PC-9 (cell line): ENCODE data around the gene FAM114A1. TPM values are rescaled to one million over a fixed set of nuclear protein-coding genes. Genes with fewer than 3 reads are reported as not detected.
"Not testable (repeated sequence)": the region's sequence is repeated elsewhere in the genome, so short reads cannot be mapped to it uniquely, and the experiment has no call there.

ENCODE experiments used
- BruUV-seq: library from RNA; stranded (reverse); fragments of 400-500 nt; replicated peaks from 2 replicates; lab custom pipeline; 2021; lab: Mats Ljungman, UMichigan
- CTCF ChIA-PET: fragments of 300-600 bp; sonication (Branson Sonifier 250); formaldehyde crosslinking; loops from one replicate; lab custom pipeline; 2022; ENCODE audit warnings: antibody characterized with exemption; lab: Charles Lee
- POLR2A ChIA-PET: fragments of 300-600 bp; sonication (Branson Sonifier 250); formaldehyde crosslinking; loops from one replicate; lab custom pipeline; 2022; ENCODE audit warnings: antibody characterized with exemption; ENCODE audit not compliant: unreplicated experiment; lab: Charles Lee
- DNase-seq, 2 experiments: peaks; one replicate each; pipeline versions ENCODE4 v3.0.0 to v3.0.0-alpha.2; 2015 to 2022; ENCODE audit warnings: mixed read lengths in 1 of 2
- H2AFZ ChIP-seq: fragments of 200-600 bp; sonication (generic); 2 replicates; pipeline ENCODE4 v1.8.1; 2017; ENCODE audit warnings: antibody characterized with exemption
- H3F3A ChIP-seq: fragments of 200-600 bp; sonication (generic); 2 replicates; pipeline ENCODE4 v1.8.1; 2017; ENCODE audit warnings: antibody characterized with exemption, mild to moderate bottlenecking, low read depth; ENCODE audit not compliant: insufficient read depth
- H3K27ac ChIP-seq: fragments of 200-600 bp; sonication (generic); 2 replicates; pipeline ENCODE4 v1.6.1; 2016; ENCODE audit warnings: mixed run types
- H3K27me3 ChIP-seq: fragments of 200-600 bp; sonication (generic); 2 replicates; pipeline ENCODE4 v1.6.1; 2016; ENCODE audit warnings: low read depth, mixed run types; ENCODE audit not compliant: insufficient read depth
- H3K36me3 ChIP-seq: fragments of 200-600 bp; sonication (generic); 2 replicates; pipeline ENCODE4 v1.6.1; 2016; ENCODE audit warnings: low read depth, mixed run types
- H3K4me1 ChIP-seq: fragments of 200-600 bp; sonication (generic); replicated peaks from 2 replicates; pipeline ENCODE4 v1.6.1; 2016; ENCODE audit warnings: mixed run types; ENCODE audit not compliant: insufficient read depth
- H3K4me2 ChIP-seq: fragments of 200-600 bp; sonication (generic); 2 replicates; pipeline ENCODE4 v1.6.1; 2017; ENCODE audit warnings: mixed run types
- H3K4me3 ChIP-seq: fragments of 200-600 bp; sonication (generic); 2 replicates; pipeline ENCODE4 v1.6.1; 2016; ENCODE audit warnings: mixed run types
- H3K79me2 ChIP-seq: fragments of 200-600 bp; sonication (generic); 2 replicates; pipeline ENCODE4 v1.6.1; 2017; ENCODE audit warnings: low read depth, mixed run types
- H3K9me2 ChIP-seq: fragments of 200-600 bp; sonication (generic); 2 replicates; pipeline ENCODE4 v1.8.1; 2017; ENCODE audit warnings: mild to moderate bottlenecking; ENCODE audit not compliant: insufficient read depth
- H3K9me3 ChIP-seq: fragments of 200-600 bp; sonication (generic); 2 replicates; pipeline ENCODE4 v1.8.1; 2016; ENCODE audit warnings: low read depth; ENCODE audit not compliant: insufficient read depth
- H4K20me1 ChIP-seq: fragments of 200-600 bp; sonication (generic); 2 replicates; pipeline ENCODE4 v1.8.1; 2017; ENCODE audit not compliant: insufficient read depth
- CTCF ChIP-seq: fragments of 200-600 bp; sonication (generic); conservative IDR thresholded peaks from 2 replicates; pipeline ENCODE4 v1.6.1; 2017; ENCODE audit warnings: mixed run types, antibody characterized with exemption, mild to moderate bottlenecking, moderate library complexity
- EZH2 ChIP-seq: fragments of 200-600 bp; sonication (generic); IDR thresholded peaks from 2 replicates; pipeline ENCODE4 v1.8.0; 2017; ENCODE audit warnings: antibody characterized with exemption, low read depth
- intact Hi-C: fragments of 100-400 bp; cut with micrococcal nuclease; formaldehyde crosslinking; loops from one replicate; pipeline ENCODE4 v1.10.0; 2022; ENCODE audit not compliant: unreplicated experiment
- total RNA-seq: library from RNA; stranded (reverse); gene quantifications from 2 replicates; pipeline ENCODE4 v1.2.3, GENCODE V29; 2021

The FAM114A1 gene
- total RNA-seq, 1 experiment from 2014 or later: 73.7 TPM

GRCh38 chr4:38940476-38940875, 72.9 kb downstream of the FAM114A1 start:
- no peaks in the 10 kb centered on the region for H4K20me1 ChIP-seq
- H3K4me2 ChIP-seq: no peak overlapping the region
- BruUV-seq: no TSS peak
- no peak for DNase-seq
- H3K79me2 ChIP-seq: no peaks in the 10 kb centered on the region
- ChIA-PET CTCF (interaction anchor here (0.6 kb wide), 1 partner anchor 62 kb away, joined by 10 read pairs; no protein-coding TSS in a partner anchor), POLR2A (no interaction called here)
- H3K36me3 ChIP-seq: 0 out of 2 replicates have a peak, but pooled peaks cover 9% of the 10 kb centered on the region
- no peaks in the 10 kb centered on the region for H3K27me3 ChIP-seq
- no peak overlapping the region for H2AFZ ChIP-seq
- H3K9me3 ChIP-seq: no peaks in the 10 kb centered on the region
- no peaks in the 10 kb centered on the region for H3K4me1 ChIP-seq
- no peaks in the 10 kb centered on the region for H3K9me2 ChIP-seq
- H3F3A ChIP-seq: no peaks in the 10 kb centered on the region
- H3K27ac ChIP-seq: no peak overlapping the region
- intact Hi-C loops: no loop called here
- H3K4me3 ChIP-seq: no peak overlapping the region
- TF ChIP-seq EZH2 (no peak), CTCF (no peak)

- H3K9me2 ChIP-seq, H3K36me3 ChIP-seq, H3K27me3 ChIP-seq, H3K27ac ChIP-seq, H3K4me1 ChIP-seq, H3K9me3 ChIP-seq, H3K4me2 ChIP-seq, CTCF ChIA-PET, intact Hi-C loops, H4K20me1 ChIP-seq, H2AFZ ChIP-seq, H3K79me2 ChIP-seq, DNase-seq, H3F3A ChIP-seq, POLR2A ChIA-PET, H3K4me3 ChIP-seq, BruUV-seq: not testable (repeated sequence)
Measured at GRCh38 chr4:38941906-38942305, 74.3 kb downstream of the FAM114A1 start.

GRCh38 chr4:38943343-38943742, 75.7 kb downstream of the FAM114A1 start:
- peaks cover 9% of the 10 kb centered on the region; the same call in 1 of the 2 replicates for H3F3A ChIP-seq

More at GRCh38 chr4:38943343-38943742, 75.7 kb downstream of the FAM114A1 start:
- intact Hi-C loops: no loop called here
- TF ChIP-seq CTCF (no peak), EZH2 (no peak)
- H3K79me2 ChIP-seq: no peaks in the 10 kb centered on the region
- H3K4me1 ChIP-seq: peaks cover 5% of the 10 kb centered on the region
- CTCF ChIA-PET: no interaction called here
- H4K20me1 ChIP-seq: no peaks in the 10 kb centered on the region
- H3K36me3 ChIP-seq: 0 out of 2 replicates have a peak, but pooled peaks cover 9% of the 10 kb centered on the region
- no peak overlapping the region for H3K27ac ChIP-seq
- DNase-seq: no peak
- no peaks in the 10 kb centered on the region for H3K9me3 ChIP-seq
- no TSS peak for BruUV-seq
- no peak overlapping the region for H2AFZ ChIP-seq
- POLR2A ChIA-PET: no interaction called here
- no peak overlapping the region for H3K4me2 ChIP-seq
- H3K9me2 ChIP-seq: no peaks in the 10 kb centered on the region
- no peak overlapping the region for H3K4me3 ChIP-seq
- H3K27me3 ChIP-seq: no peaks in the 10 kb centered on the region
